ENCODE data around the gene ZKSCAN5. TPM values are rescaled to one million over a fixed set of nuclear protein-coding genes. Genes with fewer than 3 reads are reported as not detected.

Gene ZKSCAN5
- total and polyA plus RNA-seq, 7 experiments from 2014 or later, result 4.1 to 11.0 (median 8.1) TPM

DNA sequence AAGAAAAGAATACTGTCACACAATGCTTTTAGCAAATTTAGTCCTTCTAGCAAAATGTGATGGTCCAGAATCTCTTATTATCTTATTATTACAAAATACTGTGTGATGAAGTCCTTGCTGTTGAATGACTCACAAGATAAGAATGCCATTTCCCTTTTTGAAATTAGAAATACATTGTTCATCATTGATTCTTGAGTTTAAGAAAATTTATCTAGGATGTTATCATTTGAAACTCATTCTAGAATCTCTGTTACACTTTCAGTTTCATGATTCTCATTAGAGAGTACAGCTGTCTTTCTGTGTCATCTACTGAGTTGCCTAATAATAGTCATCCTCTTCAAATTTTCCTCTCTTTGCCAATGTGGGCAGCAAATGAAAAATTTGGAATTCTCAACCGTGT is 9.6 kb downstream of the ZKSCAN5 start:
- Mint-ChIP-seq H3K27me3 (no peaks in the 10 kb centered on the region), H3K9me3 (no peaks in the 10 kb centered on the region), H3K36me3 (peaks cover 7 to 28% (median 15%) of the 10 kb centered on the region in 5 donors), H3K4me1 (peaks cover 0 to 17% (median 9%) of the 10 kb centered on the region in 7 donors), H3K27ac (no peak overlapping the region), H3K4me3 (no peak overlapping the region)
- intact Hi-C loops (cut with micrococcal nuclease), result no loop called here
- Histone ChIP-seq H3K4me1 (ENCODE audit: control insufficient read depth in 2 of 2, insufficient read depth in 2 of 2, low read length in 2 of 2) (no peaks in the 10 kb centered on the region), H3K36me3 (ENCODE audit: control insufficient read depth in 2 of 3, insufficient read depth in 3 of 3, low read length in 3 of 3) (peaks cover 0 to 46% (median 9%) of the 10 kb centered on the region in 3 experiments), H3K4me3 (ENCODE audit: low read length) (no peak overlapping the region), H3K27me3 (ENCODE audit: control insufficient read depth in 2 of 2, insufficient read depth in 2 of 2, low read length in 2 of 2) (no peaks in the 10 kb centered on the region), H3K9me3 (ENCODE audit: control insufficient read depth in 2 of 3, low read length in 3 of 3) (no peaks in the 10 kb centered on the region), H3K27ac (ENCODE audit: low read depth, low read length) (no peak overlapping the region)
- DNase-seq, result no peak
- CTCF ChIA-PET, result no interaction called here
- POLR2A ChIA-PET, result interaction anchor here (1.6 kb wide), 1 partner anchor 10 kb away, joined by 4 read pairs; the partner anchor contains the start of gene ZKSCAN5
- ATAC-seq, result no peak

- CTCF ChIA-PET, result no interaction called here
- intact Hi-C loops (cut with micrococcal nuclease), result no loop called here
- ATAC-seq, result no peak
Observed at GRCh38 chr7:99521399-99521798, 16.9 kb downstream of the ZKSCAN5 start.

DNA sequence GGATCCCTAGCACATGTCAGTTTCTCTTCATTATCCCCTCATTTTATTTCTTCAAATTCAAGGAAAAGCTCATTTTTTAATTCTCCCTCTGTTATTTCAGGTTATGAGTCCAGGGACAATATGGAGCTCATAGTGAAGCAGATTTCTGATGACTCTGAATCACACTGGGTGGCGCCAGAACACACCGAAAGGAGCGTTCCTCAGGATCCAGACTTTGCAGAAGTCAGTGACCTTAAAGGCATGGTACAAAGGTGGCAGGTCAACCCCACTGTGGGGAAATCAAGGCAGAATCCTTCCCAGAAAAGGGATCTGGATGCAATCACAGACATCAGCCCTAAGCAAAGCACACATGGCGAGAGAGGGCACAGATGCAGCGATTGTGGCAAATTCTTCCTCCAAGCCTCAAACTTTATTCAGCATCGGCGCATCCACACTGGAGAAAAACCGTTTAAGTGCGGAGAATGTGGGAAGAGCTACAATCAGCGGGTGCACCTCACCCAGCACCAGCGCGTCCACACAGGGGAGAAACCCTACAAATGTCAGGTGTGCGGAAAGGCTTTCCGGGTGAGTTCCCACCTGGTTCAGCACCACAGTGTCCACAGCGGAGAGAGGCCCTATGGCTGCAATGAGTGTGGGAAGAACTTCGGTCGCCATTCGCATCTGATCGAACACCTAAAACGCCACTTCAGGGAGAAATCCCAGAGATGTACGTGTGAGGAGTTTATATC is 21.4 kb downstream of the ZKSCAN5 start:
- Mint-ChIP-seq H3K4me1 (peaks cover 0 to 6% (median 0%) of the 10 kb centered on the region in 7 donors), H3K36me3 (peaks cover 12 to 69% (median 43%) of the 10 kb centered on the region in 5 donors), H3K9me3 (peaks cover 0 to 31% (median 16%) of the 10 kb centered on the region in 11 donors), H3K4me3 (no peak overlapping the region), H3K27ac (peak overlapping the region in 5 of 9 donors; percentile 3 to 74 (median 32)), H3K27me3 (no peaks in the 10 kb centered on the region)
- ATAC-seq (peak; percentile 53), DNase-seq (peak in 3 of 9 donors; percentile 7 to 23 (median 21))
- Histone ChIP-seq H3K9me3 (ENCODE audit: control insufficient read depth in 2 of 3, low read length in 3 of 3) (peaks cover 0 to 4% (median 1%) of the 10 kb centered on the region in 3 experiments), H3K36me3 (ENCODE audit: control insufficient read depth in 2 of 3, insufficient read depth in 3 of 3, low read length in 3 of 3) (peaks cover 0 to 36% (median 0%) of the 10 kb centered on the region in 3 experiments), H3K27me3 (ENCODE audit: control insufficient read depth in 2 of 2, insufficient read depth in 2 of 2, low read length in 2 of 2) (no peaks in the 10 kb centered on the region), H3K4me3 (ENCODE audit: low read length) (no peak overlapping the region), H3K27ac (ENCODE audit: low read depth, low read length) (no peak overlapping the region), H3K4me1 (ENCODE audit: control insufficient read depth in 2 of 2, insufficient read depth in 2 of 2, low read length in 2 of 2) (no peaks in the 10 kb centered on the region)
- POLR2A ChIA-PET, result interaction anchor here (0.6 to 0.7 kb wide), 3 partner anchors 16 to 98 kb away, joined by 3 read pairs; partner anchors contain the start of gene ZKSCAN5
- CTCF ChIA-PET, result interaction anchor here (0.9 to 1.2 kb wide), 5 partner anchors 55 to 469 kb away, joined by 3 to 5 read pairs (median 3); no protein-coding TSS in a partner anchor
- intact Hi-C loops (cut with micrococcal nuclease), result loop anchor here in 1 of 2 donors (2.0 kb wide), 3 partner anchors 55 to 465 kb away; no protein-coding TSS in a partner anchor

More at GRCh38 chr7:99521399-99521798, 16.9 kb downstream of the ZKSCAN5 start:
- Histone ChIP-seq H3K4me1 (ENCODE audit: control insufficient read depth in 2 of 2, insufficient read depth in 2 of 2, low read length in 2 of 2) (no peaks in the 10 kb centered on the region), H3K9me3 (ENCODE audit: control insufficient read depth in 2 of 3, low read length in 3 of 3) (no peaks in the 10 kb centered on the region), H3K4me3 (ENCODE audit: low read length) (no peak overlapping the region), H3K27ac (ENCODE audit: low read depth, low read length) (no peak overlapping the region), H3K36me3 (ENCODE audit: control insufficient read depth in 2 of 3, insufficient read depth in 3 of 3, low read length in 3 of 3) (peaks cover 0 to 28% (median 5%) of the 10 kb centered on the region in 3 experiments), H3K27me3 (ENCODE audit: control insufficient read depth in 2 of 2, insufficient read depth in 2 of 2, low read length in 2 of 2) (no peaks in the 10 kb centered on the region)
- POLR2A ChIA-PET, result no interaction called here
- no peaks in the 10 kb centered on the region for H3K27me3 Mint-ChIP-seq
- no peak overlapping the region for H3K4me3 Mint-ChIP-seq
- peaks cover 0 to 6% (median 0%) of the 10 kb centered on the region in 7 donors for H3K4me1 Mint-ChIP-seq
- H3K9me3 Mint-ChIP-seq, result peaks cover 0 to 8% (median 0%) of the 10 kb centered on the region in 11 donors
- no peak overlapping the region for H3K27ac Mint-ChIP-seq
- H3K36me3 Mint-ChIP-seq, result peaks cover 13 to 48% (median 26%) of the 10 kb centered on the region in 5 donors
- no peak for DNase-seq

- ATAC-seq (no peak), DNase-seq (no peak)
- no peak overlapping the region for H3K4me3 ChIP-seq (ENCODE audit: low read length)
- Mint-ChIP-seq H3K27me3 (no peaks in the 10 kb centered on the region), H3K4me3 (no peak overlapping the region), H3K27ac (no peak overlapping the region), H3K9me3 (peaks cover 5 to 61% (median 44%) of the 10 kb centered on the region in 11 donors), H3K4me1 (no peaks in the 10 kb centered on the region), H3K36me3 (peaks cover 16 to 78% (median 63%) of the 10 kb centered on the region in 5 donors)
- no peaks in the 10 kb centered on the region for H3K27me3 ChIP-seq (ENCODE audit: control insufficient read depth in 2 of 2, insufficient read depth in 2 of 2, low read length in 2 of 2)
- peaks cover 0 to 40% (median 7%) of the 10 kb centered on the region in 3 experiments for H3K36me3 ChIP-seq (ENCODE audit: control insufficient read depth in 2 of 3, insufficient read depth in 3 of 3, low read length in 3 of 3)
- intact Hi-C loops (cut with micrococcal nuclease), result no loop called here
- no peaks in the 10 kb centered on the region for H3K4me1 ChIP-seq (ENCODE audit: control insufficient read depth in 2 of 2, insufficient read depth in 2 of 2, low read length in 2 of 2)
- no peak overlapping the region for H3K27ac ChIP-seq (ENCODE audit: low read depth, low read length)
- CTCF ChIA-PET, result interaction anchor here (0.7 kb wide), 1 partner anchor 476 kb away, joined by 3 read pairs; no protein-coding TSS in a partner anchor
- peaks cover 15 to 22% (median 16%) of the 10 kb centered on the region in 3 experiments for H3K9me3 ChIP-seq (ENCODE audit: control insufficient read depth in 2 of 3, low read length in 3 of 3)
- POLR2A ChIA-PET, result interaction anchor here (0.9 to 1.3 kb wide), 2 partner anchors 26 to 41 kb away, joined by 3 read pairs; partner anchors contain the start of gene ZKSCAN5
Observed at GRCh38 chr7:99531354-99531765, 26.9 kb downstream of the ZKSCAN5 start.

- Histone ChIP-seq H3K36me3 (ENCODE audit: control insufficient read depth in 2 of 3, insufficient read depth in 3 of 3, low read length in 3 of 3) (peaks cover 0 to 13% (median 7%) of the 10 kb centered on the region in 3 experiments), H3K9me3 (ENCODE audit: control insufficient read depth in 2 of 3, low read length in 3 of 3) (peaks cover 12 to 27% (median 16%) of the 10 kb centered on the region in 3 experiments), H3K27me3 (ENCODE audit: control insufficient read depth in 2 of 2, insufficient read depth in 2 of 2, low read length in 2 of 2) (no peaks in the 10 kb centered on the region), H3K4me1 (ENCODE audit: control insufficient read depth in 2 of 2, insufficient read depth in 2 of 2, low read length in 2 of 2) (no peaks in the 10 kb centered on the region), H3K27ac (ENCODE audit: low read depth, low read length) (no peak overlapping the region), H3K4me3 (ENCODE audit: low read length) (no peak overlapping the region)
- Mint-ChIP-seq H3K27ac (no peak overlapping the region), H3K9me3 (peaks cover 5 to 83% (median 44%) of the 10 kb centered on the region in 11 donors), H3K4me3 (no peak overlapping the region), H3K36me3 (peaks cover 12 to 49% (median 42%) of the 10 kb centered on the region in 5 donors), H3K4me1 (no peaks in the 10 kb centered on the region), H3K27me3 (no peaks in the 10 kb centered on the region)
- intact Hi-C loops (cut with micrococcal nuclease), result no loop called here
- ATAC-seq (no peak), DNase-seq (no peak)
- ChIA-PET CTCF (no interaction called here), POLR2A (no interaction called here)
Observed at GRCh38 chr7:99535667-99536066, 31.2 kb downstream of the ZKSCAN5 start.

DNA sequence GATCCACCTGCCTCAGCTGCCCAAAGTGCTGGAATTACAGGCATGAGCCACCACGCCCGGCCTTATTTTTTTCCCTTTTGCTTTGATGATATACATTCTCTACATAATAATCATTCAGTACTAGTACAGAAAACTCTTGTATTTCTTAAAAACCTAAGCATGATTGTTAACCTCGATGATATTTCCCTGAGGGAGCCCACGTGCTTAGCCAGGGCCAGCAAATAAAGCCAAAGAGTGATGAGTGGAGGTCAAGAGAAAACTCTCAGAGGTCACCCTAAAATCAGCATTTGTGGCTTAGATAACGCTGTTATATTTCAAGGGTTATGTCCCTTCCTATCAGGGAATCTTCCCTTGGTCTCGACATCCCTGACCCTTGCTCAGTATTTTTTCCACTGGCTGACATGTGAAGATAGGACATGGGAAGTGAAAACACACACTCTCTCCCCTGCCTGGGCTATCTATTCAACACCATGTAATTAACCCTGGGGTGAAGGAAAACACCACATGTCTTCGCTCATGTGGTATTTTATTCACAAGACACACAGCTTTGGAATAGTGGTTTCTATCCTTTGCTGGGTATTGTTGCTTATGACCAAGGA is 34.9 kb downstream of the ZKSCAN5 start:
- POLR2A ChIA-PET, result no interaction called here
- intact Hi-C loops (cut with micrococcal nuclease), result no loop called here

More for the DNA sequence above, 34.9 kb downstream of the ZKSCAN5 start:
- Histone ChIP-seq H3K9me3 (ENCODE audit: control insufficient read depth in 2 of 3, low read length in 3 of 3) (peaks cover 0 to 15% (median 0%) of the 10 kb centered on the region in 3 experiments), H3K27ac (ENCODE audit: low read depth, low read length) (no peak overlapping the region), H3K4me1 (ENCODE audit: control insufficient read depth in 2 of 2, insufficient read depth in 2 of 2, low read length in 2 of 2) (no peaks in the 10 kb centered on the region), H3K36me3 (ENCODE audit: control insufficient read depth in 2 of 3, insufficient read depth in 3 of 3, low read length in 3 of 3) (no peaks in the 10 kb centered on the region), H3K4me3 (ENCODE audit: low read length) (no peak overlapping the region), H3K27me3 (ENCODE audit: control insufficient read depth in 2 of 2, insufficient read depth in 2 of 2, low read length in 2 of 2) (no peaks in the 10 kb centered on the region)
- Mint-ChIP-seq H3K36me3 (peaks cover 4 to 28% (median 15%) of the 10 kb centered on the region in 5 donors), H3K27ac (no peak overlapping the region), H3K4me3 (no peak overlapping the region), H3K27me3 (no peaks in the 10 kb centered on the region), H3K9me3 (peaks cover 0 to 68% (median 31%) of the 10 kb centered on the region in 11 donors), H3K4me1 (no peaks in the 10 kb centered on the region)
- DNase-seq, result no peak
- no peak for ATAC-seq
- CTCF ChIA-PET, result no interaction called here

Measured in naive thymus-derived CD4-positive, alpha-beta T cell (primary cell).